Measurements from ENCODE around the gene PYROXD2.

Gene PYROXD2

GRCh38 chr10:98363220-98363619 is 51.8 kb downstream of the PYROXD2 start:
- Histone ChIP-seq H3K14ac (ENCODE audit: low read length) (no peak overlapping the region), H3K36me3 (replicated peaks in 1 of 2; ENCODE audit: control insufficient read depth in 2 of 2, insufficient read depth in 2 of 2, low read length in 2 of 2) (no peaks in the 10 kb centered on the region)
- WGBS, 2 donors (ENCODE audit: extremely low coverage in 2 of 2, insufficient read length in 2 of 2, insufficient replicate concordance in 1 of 2), result no CpG with 5 or more reads among the region's 6 CpGs

GRCh38 chr10:98361131-98362025 is 53.6 kb downstream of the PYROXD2 start:
- Histone ChIP-seq H2BK12ac (ENCODE audit: low read length) (no peak overlapping the region), H2AK5ac (ENCODE audit: low read depth, low read length) (no peak overlapping the region), H2BK15ac (ENCODE audit: low read length) (no peak overlapping the region), H2BK120ac (ENCODE audit: low read depth, low read length) (no peak overlapping the region), H3K4me2 (ENCODE audit: insufficient read depth, low read length, poor library complexity, severe bottlenecking) (no peak overlapping the region), H3K4me3 (ENCODE audit: low read length in 2 of 2) (no peak overlapping the region), H4K91ac (ENCODE audit: low read depth, low read length, poor library complexity) (no peak overlapping the region), H3K23ac (ENCODE audit: low read depth, low read length, poor library complexity) (no peak overlapping the region), H4K8ac (ENCODE audit: low read depth, low read length) (no peak overlapping the region), H3K79me1 (ENCODE audit: low read depth, low read length) (no peaks in the 10 kb centered on the region), H3K4me1 (ENCODE audit: control insufficient read depth in 2 of 2, insufficient read depth in 1 of 2, low read depth in 1 of 2, low read length in 2 of 2) (peaks cover 0 to 7% of the 10 kb centered on the region in 2 donors), H3K27ac (replicated peaks; ENCODE audit: low read length) (no peak overlapping the region), H3K18ac (ENCODE audit: low read length) (no peak overlapping the region), H3K4ac (ENCODE audit: low read length) (no peak overlapping the region), H3K14ac (ENCODE audit: low read length) (no peak overlapping the region), H2BK5ac (ENCODE audit: low read length) (no peak overlapping the region), H3K36me3 (replicated peaks in 1 of 2; ENCODE audit: control insufficient read depth in 2 of 2, insufficient read depth in 2 of 2, low read length in 2 of 2) (no peaks in the 10 kb centered on the region), H3K9ac (ENCODE audit: low read depth, low read length, poor library complexity) (no peak overlapping the region), H3K9me3 (replicated peaks in 1 of 2; ENCODE audit: control insufficient read depth in 2 of 2, insufficient read depth in 1 of 2, low read depth in 1 of 2, low read length in 2 of 2) (no peaks in the 10 kb centered on the region), H3K27me3 (ENCODE audit: control insufficient read depth in 3 of 3, insufficient read depth in 3 of 3, low read depth in 1 of 3, low read length in 3 of 3) (peaks cover 0 to 3% (median 0%) of the 10 kb centered on the region in 3 experiments), H2AFZ (ENCODE audit: low read length) (peak overlapping the region; percentile 78)
- WGBS, 2 donors (ENCODE audit: extremely low coverage in 2 of 2, insufficient read length in 2 of 2, insufficient replicate concordance in 1 of 2), result no CpG with 5 or more reads among the region's 15 CpGs
- no peak for DNase-seq (ENCODE audit: low spot score)

More at GRCh38 chr10:98363220-98363619, 51.8 kb downstream of the PYROXD2 start:
- peaks cover 0 to 8% of the 10 kb centered on the region in 2 donors for H3K4me1 ChIP-seq (ENCODE audit: control insufficient read depth in 2 of 2, insufficient read depth in 1 of 2, low read depth in 1 of 2, low read length in 2 of 2)
- H3K4me2 ChIP-seq (ENCODE audit: insufficient read depth, low read length, poor library complexity, severe bottlenecking), result no peak overlapping the region
- no peak overlapping the region for H2BK120ac ChIP-seq (ENCODE audit: low read depth, low read length)
- H3K9ac ChIP-seq (ENCODE audit: low read depth, low read length, poor library complexity), result no peak overlapping the region
- H2BK15ac ChIP-seq (ENCODE audit: low read length), result no peak overlapping the region
- H3K18ac ChIP-seq (ENCODE audit: low read length), result no peak overlapping the region
- H3K27me3 ChIP-seq (ENCODE audit: control insufficient read depth in 3 of 3, insufficient read depth in 3 of 3, low read depth in 1 of 3, low read length in 3 of 3), result peaks cover 0 to 7% (median 0%) of the 10 kb centered on the region in 3 experiments
- no peaks in the 10 kb centered on the region for H3K9me3 ChIP-seq (replicated peaks in 1 of 2; ENCODE audit: control insufficient read depth in 2 of 2, insufficient read depth in 1 of 2, low read depth in 1 of 2, low read length in 2 of 2)
- no peak overlapping the region for H4K91ac ChIP-seq (ENCODE audit: low read depth, low read length, poor library complexity)
- H4K8ac ChIP-seq (ENCODE audit: low read depth, low read length), result no peak overlapping the region
- no peak for DNase-seq (ENCODE audit: low spot score)
- no peak overlapping the region for H2BK12ac ChIP-seq (ENCODE audit: low read length)
- no peak overlapping the region for H3K23ac ChIP-seq (ENCODE audit: low read depth, low read length, poor library complexity)
- H3K79me1 ChIP-seq (ENCODE audit: low read depth, low read length), result no peaks in the 10 kb centered on the region
- no peak overlapping the region for H2AFZ ChIP-seq (ENCODE audit: low read length)
- H3K27ac ChIP-seq (replicated peaks; ENCODE audit: low read length), result no peak overlapping the region
- H3K4me3 ChIP-seq (ENCODE audit: low read length in 2 of 2), result no peak overlapping the region
- no peak overlapping the region for H2AK5ac ChIP-seq (ENCODE audit: low read depth, low read length)
- no peak overlapping the region for H2BK5ac ChIP-seq (ENCODE audit: low read length)
- H3K4ac ChIP-seq (ENCODE audit: low read length), result no peak overlapping the region

GRCh38 chr10:98357194-98357822 is 57.7 kb downstream of the PYROXD2 start:
- H3K23ac ChIP-seq (ENCODE audit: low read depth, low read length, poor library complexity), result no peak overlapping the region
- H2BK12ac ChIP-seq (ENCODE audit: low read length), result no peak overlapping the region
- no peak overlapping the region for H4K91ac ChIP-seq (ENCODE audit: low read depth, low read length, poor library complexity)
- no peak overlapping the region for H3K4me3 ChIP-seq (ENCODE audit: low read length in 2 of 2)
- H3K9me3 ChIP-seq (replicated peaks in 1 of 2; ENCODE audit: control insufficient read depth in 2 of 2, insufficient read depth in 1 of 2, low read depth in 1 of 2, low read length in 2 of 2), result no peaks in the 10 kb centered on the region
- DNase-seq (ENCODE audit: low spot score), result no peak
- no CpG with 5 or more reads among the region's 5 CpGs for WGBS, 2 donors (ENCODE audit: extremely low coverage in 2 of 2, insufficient read length in 2 of 2, insufficient replicate concordance in 1 of 2)
- no peak overlapping the region for H2AFZ ChIP-seq (ENCODE audit: low read length)
- H4K8ac ChIP-seq (ENCODE audit: low read depth, low read length), result no peak overlapping the region
- H2AK5ac ChIP-seq (ENCODE audit: low read depth, low read length), result no peak overlapping the region
- H3K4ac ChIP-seq (ENCODE audit: low read length), result no peak overlapping the region
- no peak overlapping the region for H3K4me2 ChIP-seq (ENCODE audit: insufficient read depth, low read length, poor library complexity, severe bottlenecking)
- H3K27ac ChIP-seq (replicated peaks; ENCODE audit: low read length), result no peak overlapping the region
- H3K14ac ChIP-seq (ENCODE audit: low read length), result no peak overlapping the region
- no peak overlapping the region for H3K9ac ChIP-seq (ENCODE audit: low read depth, low read length, poor library complexity)
- H3K36me3 ChIP-seq (replicated peaks in 1 of 2; ENCODE audit: control insufficient read depth in 2 of 2, insufficient read depth in 2 of 2, low read length in 2 of 2), result no peaks in the 10 kb centered on the region
- H2BK5ac ChIP-seq (ENCODE audit: low read length), result no peak overlapping the region
- no peak overlapping the region for H2BK120ac ChIP-seq (ENCODE audit: low read depth, low read length)
- H3K4me1 ChIP-seq (ENCODE audit: control insufficient read depth in 2 of 2, insufficient read depth in 1 of 2, low read depth in 1 of 2, low read length in 2 of 2), result peaks cover 0 to 7% of the 10 kb centered on the region in 2 donors
- no peaks in the 10 kb centered on the region for H3K79me1 ChIP-seq (ENCODE audit: low read depth, low read length)
- H3K27me3 ChIP-seq (ENCODE audit: control insufficient read depth in 3 of 3, insufficient read depth in 3 of 3, low read depth in 1 of 3, low read length in 3 of 3), result peaks cover 0 to 13% (median 0%) of the 10 kb centered on the region in 3 experiments
- H2BK15ac ChIP-seq (ENCODE audit: low read length), result no peak overlapping the region
- H3K18ac ChIP-seq (ENCODE audit: low read length), result peak overlapping the region; percentile 36

- no peak overlapping the region for H3K14ac ChIP-seq (ENCODE audit: low read length)
- H3K79me1 ChIP-seq (ENCODE audit: low read depth, low read length), result no peaks in the 10 kb centered on the region
- peaks cover 0 to 2% of the 10 kb centered on the region in 2 donors for H3K9me3 ChIP-seq (replicated peaks in 1 of 2; ENCODE audit: control insufficient read depth in 2 of 2, insufficient read depth in 1 of 2, low read depth in 1 of 2, low read length in 2 of 2)
- H3K9ac ChIP-seq (ENCODE audit: low read depth, low read length, poor library complexity), result no peak overlapping the region
- no peaks in the 10 kb centered on the region for H3K36me3 ChIP-seq (replicated peaks in 1 of 2; ENCODE audit: control insufficient read depth in 2 of 2, insufficient read depth in 2 of 2, low read length in 2 of 2)
- no peak for DNase-seq (ENCODE audit: low spot score)
- H3K27ac ChIP-seq (replicated peaks; ENCODE audit: low read length), result no peak overlapping the region
- no peak overlapping the region for H3K4me3 ChIP-seq (ENCODE audit: low read length in 2 of 2)
- no peak overlapping the region for H2BK5ac ChIP-seq (ENCODE audit: low read length)
- H4K8ac ChIP-seq (ENCODE audit: low read depth, low read length), result no peak overlapping the region
- H4K91ac ChIP-seq (ENCODE audit: low read depth, low read length, poor library complexity), result no peak overlapping the region
- no peak overlapping the region for H2BK15ac ChIP-seq (ENCODE audit: low read length)
- no peak overlapping the region for H2AFZ ChIP-seq (ENCODE audit: low read length)
- no peak overlapping the region for H3K23ac ChIP-seq (ENCODE audit: low read depth, low read length, poor library complexity)
- no peak overlapping the region for H3K18ac ChIP-seq (ENCODE audit: low read length)
- peaks cover 0 to 13% (median 0%) of the 10 kb centered on the region in 3 experiments for H3K27me3 ChIP-seq (ENCODE audit: control insufficient read depth in 3 of 3, insufficient read depth in 3 of 3, low read depth in 1 of 3, low read length in 3 of 3)
- WGBS, 2 donors (ENCODE audit: extremely low coverage in 2 of 2, insufficient read length in 2 of 2, insufficient replicate concordance in 1 of 2), result no CpG with 5 or more reads among the region's 3 CpGs
- H3K4me1 ChIP-seq (ENCODE audit: control insufficient read depth in 2 of 2, insufficient read depth in 1 of 2, low read depth in 1 of 2, low read length in 2 of 2), result no peaks in the 10 kb centered on the region
- no peak overlapping the region for H3K4me2 ChIP-seq (ENCODE audit: insufficient read depth, low read length, poor library complexity, severe bottlenecking)
- H3K4ac ChIP-seq (ENCODE audit: low read length), result no peak overlapping the region
- H2AK5ac ChIP-seq (ENCODE audit: low read depth, low read length), result no peak overlapping the region
- H2BK120ac ChIP-seq (ENCODE audit: low read depth, low read length), result no peak overlapping the region
- no peak overlapping the region for H2BK12ac ChIP-seq (ENCODE audit: low read length)
Observed at GRCh38 chr10:98354491-98354890, 60.5 kb downstream of the PYROXD2 start.

All from neuronal stem cell (in vitro differentiated cells).